Subcutaneous adipose tissue (tissue), 4 donors: ENCODE measurements around the gene DNAI4. TPM values are rescaled to one million over a fixed set of nuclear protein-coding genes. Genes with fewer than 3 reads are reported as not detected.

Source experiments
- CTCF ChIP-seq: fragments of 450-650 bp; IDR thresholded peaks from one replicate; pipeline ENCODE4 v1.5.1; 2016; ENCODE audit warnings: low read depth, mild to moderate bottlenecking, control low read depth, antibody characterized with exemption, moderate library complexity
- total RNA-seq, 4 donors: library from RNA; depleted of rRNA; stranded (reverse); fragments of >200 nt; gene quantifications; one replicate each; pipeline ENCODE4 v1.1.0, GENCODE V29; 2016

Gene DNAI4
- total RNA-seq, 4 donors from 2014 or later: 1.9 to 5.3 (median 3.9) TPM

- TF ChIP-seq CTCF: no peak
Observed at GRCh38 chr1:66944330-66945274, 19.9 kb upstream of the DNAI4 start.

DNA sequence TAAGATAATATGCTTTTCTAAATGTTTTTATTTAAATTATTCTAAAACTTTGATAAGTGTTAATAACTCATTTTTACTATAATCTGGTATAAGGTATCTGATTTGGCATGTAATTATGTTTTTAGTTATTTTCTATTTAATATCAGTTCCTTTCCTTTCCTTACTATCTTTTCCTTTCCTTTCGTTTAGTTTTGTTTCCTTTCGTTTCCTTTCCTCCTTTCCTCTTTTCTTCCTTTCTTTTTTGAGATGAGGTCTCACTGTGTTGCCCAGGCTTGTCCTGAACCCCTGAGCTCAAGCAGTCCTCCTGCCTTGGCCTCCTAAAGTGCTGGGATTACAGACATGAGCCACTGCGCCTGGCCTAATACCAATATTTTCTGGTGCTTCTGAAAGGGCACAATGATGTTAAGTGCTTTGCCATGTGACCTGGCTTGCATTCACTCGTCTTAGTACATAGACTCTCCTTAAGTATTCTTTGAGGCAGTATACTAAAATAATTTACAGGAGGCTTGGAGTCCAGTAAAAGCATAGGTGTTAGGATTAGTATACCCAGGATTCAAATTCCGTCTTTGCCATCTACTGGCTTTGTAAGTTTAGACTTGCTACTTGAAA, 18.8 kb upstream of the DNAI4 start:
- no peak for TF ChIP-seq CTCF

- TF ChIP-seq CTCF: no peak
Observed at GRCh38 chr1:66940981-66941380, 16.3 kb upstream of the DNAI4 start.

DNA sequence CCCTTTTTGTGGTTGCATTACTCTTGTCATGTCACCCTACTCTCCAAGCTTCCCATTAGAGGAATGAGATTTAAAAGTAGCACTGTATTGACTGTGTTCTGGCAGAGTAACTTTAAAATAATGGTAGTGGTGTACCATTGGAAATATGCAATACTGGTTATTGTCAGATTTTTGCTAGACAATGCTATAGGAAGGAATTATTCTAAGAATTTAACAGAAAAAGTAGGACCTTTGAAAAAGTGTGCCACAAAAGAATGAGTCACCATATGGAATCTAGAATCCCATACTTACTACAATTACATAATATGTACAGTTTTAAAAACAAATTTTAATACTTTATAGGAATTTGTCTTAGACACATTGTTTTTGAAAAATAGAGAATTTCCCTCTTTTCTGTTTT, 14.0 kb upstream of the DNAI4 start:
- no peak for TF ChIP-seq CTCF

DNA sequence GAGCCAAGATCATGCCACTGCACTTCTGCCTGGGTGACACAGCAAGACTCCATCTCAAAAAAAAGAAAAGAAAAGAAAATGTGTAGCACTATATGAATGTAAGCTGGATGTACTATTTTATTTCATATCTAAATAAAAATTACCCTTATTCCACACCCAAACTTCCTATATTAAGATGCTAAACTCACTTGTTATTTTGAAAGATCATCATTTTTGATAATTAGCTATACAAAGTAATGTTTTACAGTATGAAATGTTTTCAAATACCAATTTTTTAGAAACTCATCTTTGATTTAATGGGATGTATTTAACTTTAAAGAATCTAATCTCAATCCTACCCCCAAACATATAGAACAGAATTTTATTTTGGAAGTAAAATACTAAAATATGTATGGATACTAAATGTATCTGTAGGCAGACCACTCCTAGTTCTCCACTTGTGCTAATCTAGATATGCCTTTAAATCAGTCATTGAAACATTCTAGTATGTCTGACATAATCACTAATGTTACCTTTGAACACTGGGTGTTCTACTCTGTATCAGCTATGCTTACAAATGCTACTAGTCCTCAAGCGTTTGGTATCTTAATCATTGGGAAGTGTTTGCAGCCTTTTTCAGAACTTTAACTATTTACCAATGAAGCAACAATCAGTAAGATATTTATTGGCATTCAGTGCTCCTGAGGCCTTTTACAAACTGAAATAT, 13.0 kb upstream of the DNAI4 start:
- no peak for TF ChIP-seq CTCF

GRCh38 chr1:66933887-66934700, 9.4 kb upstream of the DNAI4 start:
- TF ChIP-seq CTCF: no peak
